Measurements from ENCODE around the gene NOX4. TPM values are rescaled to one million over a fixed set of nuclear protein-coding genes. Genes with fewer than 3 reads are reported as not detected.
"Not testable (repeated sequence)": the region's sequence is repeated elsewhere in the genome, so short reads cannot be mapped to it uniquely, and the experiment has no call there.

The NOX4 gene
- polyA plus RNA-seq, 4 donors, result 0.31 to 3.0 TPM; not detected in 2

DNA sequence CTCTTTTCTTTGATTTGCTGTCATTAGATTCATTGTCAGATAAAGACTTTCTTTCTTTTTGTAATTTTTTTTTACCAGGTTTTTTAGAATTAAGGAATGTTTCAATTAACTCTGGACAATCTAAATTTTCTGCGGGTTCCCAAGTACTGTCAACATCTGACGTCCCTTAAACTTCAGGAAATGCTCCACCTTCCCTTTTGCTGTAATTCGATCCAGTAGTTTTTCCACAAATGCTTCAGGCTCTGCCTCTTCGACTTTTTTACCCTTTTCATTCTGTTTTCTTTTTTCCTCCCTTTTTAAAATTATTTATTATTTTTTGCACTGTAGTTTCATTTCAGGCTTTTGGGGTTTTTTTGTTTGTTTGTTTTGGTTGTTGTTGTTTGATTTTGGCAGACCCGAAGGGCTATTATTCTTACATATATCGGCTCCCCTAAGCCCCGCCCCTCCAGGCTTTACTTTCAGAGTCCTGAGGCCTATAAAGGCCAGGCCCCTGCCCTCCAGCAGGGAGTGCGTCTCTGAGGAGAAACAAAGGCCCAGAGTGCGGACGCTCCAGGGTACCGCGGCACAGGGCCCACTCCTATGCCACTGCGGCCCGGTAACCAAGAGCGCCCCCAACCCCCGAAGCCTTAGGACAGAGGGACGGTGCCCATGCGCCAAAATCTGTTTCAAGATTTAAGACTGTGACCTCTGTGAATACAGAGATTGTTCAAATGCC, 197.1 kb downstream of the NOX4 start:
- DNase-seq (no peak), FAIRE-seq (no peak)
- Histone ChIP-seq H3K27me3 (ENCODE audit: control insufficient read depth in 3 of 3, insufficient read depth in 3 of 3, low read length in 3 of 3) (no peaks in the 10 kb centered on the region), H3K4me3 (ENCODE audit: low read depth in 1 of 3, low read length in 3 of 3) (no peak overlapping the region), H3K27ac (ENCODE audit: low read depth in 1 of 3, low read length in 2 of 3) (no peak overlapping the region), H3K9me3 (ENCODE audit: control insufficient read depth in 2 of 2, insufficient read depth in 1 of 2, low read depth in 1 of 2, low read length in 1 of 2) (no peaks in the 10 kb centered on the region), H3K36me3 (ENCODE audit: control insufficient read depth in 3 of 3, insufficient read depth in 2 of 3, low read depth in 1 of 3, low read length in 3 of 3) (no peaks in the 10 kb centered on the region), H3K4me1 (ENCODE audit: control insufficient read depth in 3 of 3, insufficient read depth in 2 of 3, low read depth in 1 of 3, low read length in 2 of 3) (no peaks in the 10 kb centered on the region)
- WGBS, 3 donors, result 27 to 37% (median 35%) methylated on average over 18 of the region's 18 CpGs

DNA sequence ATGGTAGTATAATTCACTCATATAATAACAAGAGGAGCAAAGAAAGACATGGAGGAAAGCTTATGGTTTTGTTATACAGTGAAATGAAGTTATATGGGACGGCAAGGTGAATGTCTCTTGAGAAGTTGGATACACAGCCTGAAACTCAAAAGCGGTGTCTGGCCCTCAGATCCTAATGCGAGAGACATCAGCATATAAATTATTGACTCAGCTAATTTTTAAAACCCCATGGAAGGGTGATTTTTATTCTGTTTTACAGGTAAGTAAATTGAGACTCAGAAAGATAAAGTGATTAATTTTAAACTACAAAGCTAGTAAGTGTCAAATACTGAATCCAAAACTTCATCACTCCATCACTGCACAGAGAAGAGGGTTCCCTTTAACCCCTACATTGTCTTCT, 203.2 kb downstream of the NOX4 start:
- not testable (repeated sequence) for H3K27me3 ChIP-seq (ENCODE audit: control insufficient read depth in 3 of 3, insufficient read depth in 3 of 3, low read length in 3 of 3); H3K9me3 ChIP-seq (ENCODE audit: control insufficient read depth in 2 of 2, insufficient read depth in 1 of 2, low read depth in 1 of 2, low read length in 1 of 2); H3K36me3 ChIP-seq (ENCODE audit: control insufficient read depth in 3 of 3, insufficient read depth in 2 of 3, low read depth in 1 of 3, low read length in 3 of 3); H3K4me3 ChIP-seq (ENCODE audit: low read depth in 1 of 3, low read length in 3 of 3); H3K4me1 ChIP-seq (ENCODE audit: control insufficient read depth in 3 of 3, insufficient read depth in 2 of 3, low read depth in 1 of 3, low read length in 2 of 3); FAIRE-seq; H3K27ac ChIP-seq (ENCODE audit: low read depth in 1 of 3, low read length in 2 of 3); DNase-seq
- WGBS, 3 donors, result 86 to 91% (median 90%) methylated on average over 3 of the region's 3 CpGs

DNA sequence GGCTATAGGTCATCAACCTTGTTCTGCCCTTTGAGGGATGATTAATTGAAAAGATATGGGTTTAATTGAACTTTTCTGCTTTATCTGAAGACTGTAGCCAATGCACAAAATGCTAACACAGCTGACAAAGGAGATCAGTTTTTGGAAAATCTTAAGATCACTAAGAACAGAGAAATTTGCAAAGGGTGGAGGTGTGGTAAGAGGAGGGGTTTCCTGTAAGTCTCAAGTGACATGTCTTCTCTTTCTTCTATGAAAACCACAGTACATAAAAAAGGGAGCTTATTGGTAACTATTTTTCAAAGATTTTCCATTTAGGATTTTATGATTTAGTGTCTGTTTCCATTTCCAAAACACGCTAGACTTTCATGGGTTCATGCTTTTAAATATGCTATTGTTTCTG, 204.6 kb downstream of the NOX4 start:
- not testable (repeated sequence) for H3K4me3 ChIP-seq (ENCODE audit: low read depth in 1 of 3, low read length in 3 of 3); FAIRE-seq; DNase-seq; H3K9me3 ChIP-seq (ENCODE audit: control insufficient read depth in 2 of 2, insufficient read depth in 1 of 2, low read depth in 1 of 2, low read length in 1 of 2); H3K4me1 ChIP-seq (ENCODE audit: control insufficient read depth in 3 of 3, insufficient read depth in 2 of 3, low read depth in 1 of 3, low read length in 2 of 3); H3K36me3 ChIP-seq (ENCODE audit: control insufficient read depth in 3 of 3, insufficient read depth in 2 of 3, low read depth in 1 of 3, low read length in 3 of 3); H3K27ac ChIP-seq (ENCODE audit: low read depth in 1 of 3, low read length in 2 of 3); H3K27me3 ChIP-seq (ENCODE audit: control insufficient read depth in 3 of 3, insufficient read depth in 3 of 3, low read length in 3 of 3)
- 72 to 74% (median 73%) methylated on average over 1 of the region's 1 CpG for WGBS, 3 donors

GRCh38 chr11:89281032-89281677, 210.0 kb downstream of the NOX4 start:
- H3K27ac ChIP-seq (ENCODE audit: low read depth in 1 of 3, low read length in 2 of 3); DNase-seq; FAIRE-seq; H3K27me3 ChIP-seq (ENCODE audit: control insufficient read depth in 3 of 3, insufficient read depth in 3 of 3, low read length in 3 of 3); H3K9me3 ChIP-seq (ENCODE audit: control insufficient read depth in 2 of 2, insufficient read depth in 1 of 2, low read depth in 1 of 2, low read length in 1 of 2); H3K4me3 ChIP-seq (ENCODE audit: low read depth in 1 of 3, low read length in 3 of 3); H3K4me1 ChIP-seq (ENCODE audit: control insufficient read depth in 3 of 3, insufficient read depth in 2 of 3, low read depth in 1 of 3, low read length in 2 of 3); H3K36me3 ChIP-seq (ENCODE audit: control insufficient read depth in 3 of 3, insufficient read depth in 2 of 3, low read depth in 1 of 3, low read length in 3 of 3): not testable (repeated sequence)
- WGBS, 3 donors, result 57 to 68% (median 61%) methylated on average over 3 of the region's 3 CpGs

- no peak overlapping the region for H3K27ac ChIP-seq (ENCODE audit: low read depth in 1 of 3, low read length in 2 of 3)
- no peak for DNase-seq
- H3K4me1 ChIP-seq (ENCODE audit: control insufficient read depth in 3 of 3, insufficient read depth in 2 of 3, low read depth in 1 of 3, low read length in 2 of 3), result no peaks in the 10 kb centered on the region
- FAIRE-seq, result no peak
- no peaks in the 10 kb centered on the region for H3K36me3 ChIP-seq (ENCODE audit: control insufficient read depth in 3 of 3, insufficient read depth in 2 of 3, low read depth in 1 of 3, low read length in 3 of 3)
- H3K27me3 ChIP-seq (ENCODE audit: control insufficient read depth in 3 of 3, insufficient read depth in 3 of 3, low read length in 3 of 3), result no peaks in the 10 kb centered on the region
- H3K9me3 ChIP-seq (ENCODE audit: control insufficient read depth in 2 of 2, insufficient read depth in 1 of 2, low read depth in 1 of 2, low read length in 1 of 2), result no peaks in the 10 kb centered on the region
- 15 to 46% (median 27%) methylated on average over 1 of the region's 1 CpG for WGBS, 3 donors
- no peak overlapping the region for H3K4me3 ChIP-seq (ENCODE audit: low read depth in 1 of 3, low read length in 3 of 3)
Observed at GRCh38 chr11:89279176-89279575, 212.0 kb downstream of the NOX4 start.

DNA sequence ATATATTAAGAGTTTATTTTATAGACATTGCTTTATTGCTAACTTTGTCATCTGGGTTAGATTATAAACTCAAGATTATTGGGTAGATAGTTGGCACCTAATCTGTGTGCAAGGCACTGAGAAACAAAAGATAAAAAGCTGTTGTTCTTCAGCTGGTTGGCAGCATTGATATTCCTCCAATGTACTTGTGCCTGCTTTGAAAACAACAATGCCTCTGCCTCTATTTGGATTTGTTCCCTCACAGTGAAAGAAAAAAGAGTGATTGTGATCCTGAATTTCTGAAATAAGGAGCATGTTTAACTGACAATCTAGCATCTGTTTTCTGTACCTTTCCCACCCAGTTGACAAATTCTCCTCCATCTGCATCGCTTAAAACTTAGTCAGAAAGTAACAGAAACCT, 215.2 kb downstream of the NOX4 start:
- DNase-seq (no peak), FAIRE-seq (no peak)
- Histone ChIP-seq H3K9me3 (ENCODE audit: control insufficient read depth in 2 of 2, insufficient read depth in 1 of 2, low read depth in 1 of 2, low read length in 1 of 2) (no peaks in the 10 kb centered on the region), H3K27ac (ENCODE audit: low read depth in 1 of 3, low read length in 2 of 3) (no peak overlapping the region), H3K4me3 (ENCODE audit: low read depth in 1 of 3, low read length in 3 of 3) (no peak overlapping the region), H3K27me3 (ENCODE audit: control insufficient read depth in 3 of 3, insufficient read depth in 3 of 3, low read length in 3 of 3) (no peaks in the 10 kb centered on the region), H3K36me3 (ENCODE audit: control insufficient read depth in 3 of 3, insufficient read depth in 2 of 3, low read depth in 1 of 3, low read length in 3 of 3) (no peaks in the 10 kb centered on the region), H3K4me1 (ENCODE audit: control insufficient read depth in 3 of 3, insufficient read depth in 2 of 3, low read depth in 1 of 3, low read length in 2 of 3) (no peaks in the 10 kb centered on the region)
- 63 to 90% (median 82%) methylated on average over 1 of the region's 1 CpG for WGBS, 3 donors

Other genes starting within 250 kb of the NOX4 start
- not detected for gene TRIM77, start 218.9 kb upstream of the NOX4 start, polyA plus RNA-seq

Measured in small intestine (tissue), 7 donors.